Loucy (cell line): Measurements from ENCODE around the gene EEFSEC.

Source experiments
- H2AFZ ChIP-seq: fragments of 200-600 bp; sonication (generic); 2 replicates; pipeline ENCODE4 v1.6.0; 2016; ENCODE audit warnings: antibody characterized with exemption, mild to moderate bottlenecking, low read length, moderate library complexity
- H3F3A ChIP-seq: fragments of 200-600 bp; 2 replicates; pipeline ENCODE4 v1.6.0; 2016; ENCODE audit warnings: antibody characterized with exemption, low read depth, mild to moderate bottlenecking
- H3K27me3 ChIP-seq: fragments of 200-600 bp; sonication (generic); 2 replicates; pipeline ENCODE4 v1.6.1; 2014; ENCODE audit warnings: low read length, mild to moderate bottlenecking; ENCODE audit not compliant: insufficient read depth, poor library complexity, severe bottlenecking
- H3K36me3 ChIP-seq: fragments of 200-600 bp; sonication (generic); 2 replicates; pipeline ENCODE4 v1.6.1; 2016; ENCODE audit warnings: low read length; ENCODE audit not compliant: insufficient read depth
- H3K4me1 ChIP-seq: fragments of 200-600 bp; sonication (generic); 2 replicates; pipeline ENCODE4 v1.5.1; 2014; ENCODE audit warnings: low read length, mild to moderate bottlenecking; ENCODE audit not compliant: insufficient read depth, poor library complexity, severe bottlenecking
- H3K4me2 ChIP-seq: fragments of 200-600 bp; sonication (generic); 2 replicates; pipeline ENCODE4 v1.6.0; 2014; ENCODE audit warnings: antibody characterized with exemption, low read length, low read depth, mild to moderate bottlenecking; ENCODE audit not compliant: poor library complexity, severe bottlenecking
- H3K4me3 ChIP-seq: fragments of 200-600 bp; sonication (generic); 2 replicates; pipeline ENCODE4 v1.5.1; 2014; ENCODE audit warnings: low read length, mild to moderate bottlenecking, mixed read lengths; ENCODE audit not compliant: poor library complexity, severe bottlenecking
- H3K79me2 ChIP-seq: fragments of 200-600 bp; sonication (generic); 2 replicates; pipeline ENCODE4 v1.6.1; 2014; ENCODE audit warnings: low read length; ENCODE audit not compliant: insufficient read depth
- H3K9ac ChIP-seq: fragments of 200-600 bp; sonication (generic); 2 replicates; pipeline ENCODE4 v1.6.0; 2014; ENCODE audit warnings: mild to moderate bottlenecking, low read depth, low read length, moderate library complexity; ENCODE audit not compliant: poor library complexity, severe bottlenecking
- H3K9me2 ChIP-seq: fragments of 200-600 bp; sonication (generic); replicated peaks from 2 replicates; pipeline ENCODE4 v1.6.1; 2016; ENCODE audit warnings: low read depth, low read length, mixed read lengths
- H3K9me3 ChIP-seq: fragments of 200-600 bp; sonication (generic); 2 replicates; pipeline ENCODE4 v1.6.1; 2014; ENCODE audit warnings: mild to moderate bottlenecking, antibody characterized with exemption, low read length, low read depth; ENCODE audit not compliant: insufficient read depth
- H4K20me1 ChIP-seq: fragments of 200-600 bp; sonication (generic); 2 replicates; pipeline ENCODE4 v1.6.0; 2014; ENCODE audit warnings: antibody characterized with exemption, low read length, mild to moderate bottlenecking; ENCODE audit not compliant: insufficient read depth, poor library complexity, severe bottlenecking
- EZH2phosphoT487 ChIP-seq: fragments of 200-600 bp; IDR thresholded peaks from 2 replicates; pipeline ENCODE4 v1.6.1; 2018; ENCODE audit warnings: antibody characterized with exemption, mild to moderate bottlenecking, moderate library complexity, borderline replicate concordance
- TF ChIP-seq, protein P1 (sequence below): fragments of 200-600 bp; sonication (generic); conservative IDR thresholded peaks from 2 replicates; pipeline ENCODE4 v1.5.1; 2014; ENCODE audit warnings: mild to moderate bottlenecking, antibody characterized with exemption, low read length

Gene EEFSEC

DNA sequence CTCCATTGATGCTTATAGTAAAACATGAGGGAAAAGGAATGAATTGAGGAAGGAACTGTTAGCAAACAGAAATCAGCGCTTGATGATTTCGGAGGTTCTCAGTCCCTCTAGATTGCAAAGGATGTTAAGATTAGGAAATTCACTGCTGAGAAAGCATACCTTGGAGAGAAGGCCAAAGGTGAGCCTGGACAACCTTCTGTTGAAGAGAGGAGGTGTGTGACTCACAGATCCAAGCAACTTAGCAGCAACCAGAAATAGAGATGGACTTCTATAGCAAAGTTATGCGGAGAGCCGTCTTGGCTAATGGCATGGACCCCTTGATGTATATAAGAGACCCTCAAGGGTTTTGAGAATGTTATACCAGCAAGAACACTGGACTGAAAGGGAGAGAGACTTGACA, 114.3 kb downstream of the EEFSEC start:
- no peaks in the 10 kb centered on the region for H3K27me3 ChIP-seq
- no peaks in the 10 kb centered on the region for H3K79me2 ChIP-seq
- H2AFZ ChIP-seq: no peak overlapping the region
- peaks cover 37% of the 10 kb centered on the region; the same call in 1 of the 2 replicates for H3K36me3 ChIP-seq
- no peaks in the 10 kb centered on the region for H3F3A ChIP-seq
- H4K20me1 ChIP-seq: no peaks in the 10 kb centered on the region
- H3K9ac ChIP-seq: no peak overlapping the region
- H3K9me2 ChIP-seq: no peaks in the 10 kb centered on the region
- TF ChIP-seq, protein P1, sequence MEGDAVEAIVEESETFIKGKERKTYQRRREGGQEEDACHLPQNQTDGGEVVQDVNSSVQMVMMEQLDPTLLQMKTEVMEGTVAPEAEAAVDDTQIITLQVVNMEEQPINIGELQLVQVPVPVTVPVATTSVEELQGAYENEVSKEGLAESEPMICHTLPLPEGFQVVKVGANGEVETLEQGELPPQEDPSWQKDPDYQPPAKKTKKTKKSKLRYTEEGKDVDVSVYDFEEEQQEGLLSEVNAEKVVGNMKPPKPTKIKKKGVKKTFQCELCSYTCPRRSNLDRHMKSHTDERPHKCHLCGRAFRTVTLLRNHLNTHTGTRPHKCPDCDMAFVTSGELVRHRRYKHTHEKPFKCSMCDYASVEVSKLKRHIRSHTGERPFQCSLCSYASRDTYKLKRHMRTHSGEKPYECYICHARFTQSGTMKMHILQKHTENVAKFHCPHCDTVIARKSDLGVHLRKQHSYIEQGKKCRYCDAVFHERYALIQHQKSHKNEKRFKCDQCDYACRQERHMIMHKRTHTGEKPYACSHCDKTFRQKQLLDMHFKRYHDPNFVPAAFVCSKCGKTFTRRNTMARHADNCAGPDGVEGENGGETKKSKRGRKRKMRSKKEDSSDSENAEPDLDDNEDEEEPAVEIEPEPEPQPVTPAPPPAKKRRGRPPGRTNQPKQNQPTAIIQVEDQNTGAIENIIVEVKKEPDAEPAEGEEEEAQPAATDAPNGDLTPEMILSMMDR: no peak
- no peak for TF ChIP-seq EZH2phosphoT487
- H3K4me1 ChIP-seq: no peaks in the 10 kb centered on the region
- no peak overlapping the region for H3K4me3 ChIP-seq
- no peaks in the 10 kb centered on the region for H3K9me3 ChIP-seq
- H3K4me2 ChIP-seq: no peak overlapping the region

DNA sequence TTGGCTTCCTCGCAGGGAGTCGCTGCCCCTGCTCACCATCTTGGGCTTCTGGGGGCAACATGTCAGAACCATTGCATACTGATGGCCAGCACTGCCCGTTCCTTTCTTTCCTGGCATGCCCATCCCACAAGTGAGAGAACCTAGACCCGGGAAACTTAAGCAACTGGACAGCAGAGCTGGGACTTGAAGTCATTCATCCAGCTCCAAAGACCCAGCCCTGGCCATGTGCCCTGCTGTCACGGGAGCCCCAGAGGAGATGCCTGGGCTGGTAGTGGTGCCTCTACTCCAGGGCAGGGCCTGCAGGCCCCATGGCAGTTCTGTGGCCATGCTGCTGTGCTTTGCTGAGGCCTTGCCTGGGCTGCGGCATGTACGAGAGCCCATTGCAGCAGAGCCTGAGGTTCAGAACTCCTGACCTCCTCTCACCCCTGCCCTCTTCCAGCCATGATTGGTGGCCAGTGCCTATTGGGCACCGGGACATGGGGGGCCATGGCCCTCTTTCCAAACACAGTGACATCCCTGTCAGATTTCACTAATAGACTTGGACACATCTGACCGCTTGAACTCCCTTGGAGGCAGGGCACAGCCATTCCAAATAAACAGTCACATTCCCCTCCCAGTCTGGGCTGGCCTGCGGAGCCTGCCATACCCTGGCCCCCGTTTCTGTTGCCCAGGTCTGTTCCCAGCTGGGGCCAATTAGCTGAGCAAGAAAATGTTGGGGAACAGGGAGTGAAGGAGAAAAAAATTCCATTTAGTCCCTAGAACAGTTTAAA, 115.9 kb downstream of the EEFSEC start:
- no peaks in the 10 kb centered on the region for H4K20me1 ChIP-seq
- no peaks in the 10 kb centered on the region for H3K4me1 ChIP-seq
- H3K9me3 ChIP-seq: no peaks in the 10 kb centered on the region
- H3K4me3 ChIP-seq: no peak overlapping the region
- TF ChIP-seq, protein P1: no peak
- TF ChIP-seq EZH2phosphoT487: no peak
- no peaks in the 10 kb centered on the region for H3K27me3 ChIP-seq
- no peaks in the 10 kb centered on the region for H3K9me2 ChIP-seq
- no peaks in the 10 kb centered on the region for H3F3A ChIP-seq
- peaks cover 22% of the 10 kb centered on the region; the same call in 1 of the 2 replicates for H3K36me3 ChIP-seq
- H3K4me2 ChIP-seq: no peak overlapping the region
- no peak overlapping the region for H3K9ac ChIP-seq
- H2AFZ ChIP-seq: no peak overlapping the region
- no peaks in the 10 kb centered on the region for H3K79me2 ChIP-seq

DNA sequence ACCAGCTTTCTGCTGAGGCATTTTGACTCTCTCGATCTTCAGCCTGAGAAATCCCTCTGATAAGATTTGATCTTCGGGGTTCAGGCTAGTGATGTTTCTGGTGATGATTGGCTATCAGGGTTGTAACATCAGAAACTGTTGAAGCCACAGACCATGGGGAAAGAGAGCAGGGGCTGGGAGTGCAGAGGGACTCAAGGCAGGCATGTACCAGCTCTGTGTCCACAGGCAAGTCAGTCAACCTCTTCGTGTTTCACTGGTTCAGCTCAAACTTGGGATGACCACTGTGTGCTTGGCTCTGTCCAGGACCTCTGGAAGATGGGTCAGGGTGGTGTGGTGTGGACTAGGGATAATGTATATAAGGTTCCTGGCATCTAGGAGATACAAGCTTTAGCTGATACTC, 116.5 kb downstream of the EEFSEC start:
- no peaks in the 10 kb centered on the region for H3F3A ChIP-seq
- H3K9me2 ChIP-seq: no peaks in the 10 kb centered on the region
- no peak for TF ChIP-seq EZH2phosphoT487
- TF ChIP-seq, protein P1: no peak
- H3K4me1 ChIP-seq: no peaks in the 10 kb centered on the region
- H4K20me1 ChIP-seq: no peaks in the 10 kb centered on the region
- no peak overlapping the region for H2AFZ ChIP-seq
- no peaks in the 10 kb centered on the region for H3K79me2 ChIP-seq
- H3K4me3 ChIP-seq: no peak overlapping the region
- no peaks in the 10 kb centered on the region for H3K27me3 ChIP-seq
- H3K9me3 ChIP-seq: no peaks in the 10 kb centered on the region
- H3K36me3 ChIP-seq: peaks cover 16% of the 10 kb centered on the region; the same call in 1 of the 2 replicates
- no peak overlapping the region for H3K9ac ChIP-seq
- no peak overlapping the region for H3K4me2 ChIP-seq
